HL-60 (cell line): ENCODE measurements around the gene PHLPP1.

Experiments used
- DNase-seq, 2 experiments: peaks; one replicate each; pipeline ENCODE4 v3.0.0-alpha.2; 2010 to 2020; ENCODE audit warnings: low read depth in 1 of 2, low spot score in 1 of 2
- H3K27ac ChIP-seq: fragments of 250-450 bp; sonication (Bioruptor Pico); replicated peaks from 2 replicates; pipeline ENCODE4 v1.5.1; 2020; ENCODE audit warnings: mild to moderate bottlenecking, moderate library complexity
- H3K27me3 ChIP-seq: fragments of 250-450 bp; sonication (Bioruptor Pico); 2 replicates; pipeline ENCODE4 v1.5.1; 2021; ENCODE audit warnings: mild to moderate bottlenecking, moderate library complexity; ENCODE audit not compliant: insufficient read depth, poor library complexity, severe bottlenecking
- H3K4me3 ChIP-seq: replicated peaks from 2 replicates; pipeline ENCODE4 v1.5.1; 2011; ENCODE audit warnings: mild to moderate bottlenecking, control low read depth, low read length; ENCODE audit not compliant: insufficient read depth
- GABPA ChIP-seq: IDR thresholded peaks from 2 replicates; pipeline ENCODE4 v1.6.1; 2012; ENCODE audit warnings: low read depth
- POLR2AphosphoS5 ChIP-seq: IDR thresholded peaks from 2 replicates; pipeline ENCODE4 v1.6.1; 2012; ENCODE audit warnings: low read depth
- SPI1 ChIP-seq: IDR thresholded peaks from 2 replicates; pipeline ENCODE4 v1.6.1; 2012; ENCODE audit warnings: low read depth, mild to moderate bottlenecking, borderline replicate concordance
- TF ChIP-seq, protein P1 (sequence below): IDR thresholded peaks from 2 replicates; pipeline ENCODE4 v1.6.1; 2012; ENCODE audit warnings: low read depth; ENCODE audit not compliant: insufficient replicate concordance
- TF ChIP-seq, protein P2 (sequence below): IDR thresholded peaks from one replicate; pipeline ENCODE4 v1.5.1; 2011; ENCODE audit warnings: low read length, control low read depth, inconsistent platforms; ENCODE audit not compliant: insufficient read depth

The PHLPP1 gene

DNA sequence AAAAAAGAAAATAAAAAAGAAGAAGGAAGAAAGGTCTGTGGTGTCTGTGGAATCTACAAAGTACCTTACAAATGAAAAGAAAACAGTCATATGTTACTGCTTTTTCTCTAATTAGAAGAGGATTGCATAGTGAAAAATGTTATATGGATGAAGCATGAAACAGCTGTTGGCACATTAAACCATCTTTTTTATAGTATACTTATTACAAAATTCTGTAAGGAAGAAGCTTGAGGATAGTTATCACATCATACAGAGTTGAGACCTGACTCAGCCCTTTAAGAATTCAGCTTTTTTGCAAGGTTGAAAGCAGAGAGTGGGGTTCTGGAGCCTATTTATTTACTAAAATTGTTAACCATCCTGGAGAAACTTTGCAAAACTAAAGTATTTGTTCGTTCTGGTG, 222.7 kb downstream of the PHLPP1 start:
- TF ChIP-seq POLR2AphosphoS5 (no peak), GABPA (no peak), SPI1 (no peak)
- TF ChIP-seq, protein P1, sequence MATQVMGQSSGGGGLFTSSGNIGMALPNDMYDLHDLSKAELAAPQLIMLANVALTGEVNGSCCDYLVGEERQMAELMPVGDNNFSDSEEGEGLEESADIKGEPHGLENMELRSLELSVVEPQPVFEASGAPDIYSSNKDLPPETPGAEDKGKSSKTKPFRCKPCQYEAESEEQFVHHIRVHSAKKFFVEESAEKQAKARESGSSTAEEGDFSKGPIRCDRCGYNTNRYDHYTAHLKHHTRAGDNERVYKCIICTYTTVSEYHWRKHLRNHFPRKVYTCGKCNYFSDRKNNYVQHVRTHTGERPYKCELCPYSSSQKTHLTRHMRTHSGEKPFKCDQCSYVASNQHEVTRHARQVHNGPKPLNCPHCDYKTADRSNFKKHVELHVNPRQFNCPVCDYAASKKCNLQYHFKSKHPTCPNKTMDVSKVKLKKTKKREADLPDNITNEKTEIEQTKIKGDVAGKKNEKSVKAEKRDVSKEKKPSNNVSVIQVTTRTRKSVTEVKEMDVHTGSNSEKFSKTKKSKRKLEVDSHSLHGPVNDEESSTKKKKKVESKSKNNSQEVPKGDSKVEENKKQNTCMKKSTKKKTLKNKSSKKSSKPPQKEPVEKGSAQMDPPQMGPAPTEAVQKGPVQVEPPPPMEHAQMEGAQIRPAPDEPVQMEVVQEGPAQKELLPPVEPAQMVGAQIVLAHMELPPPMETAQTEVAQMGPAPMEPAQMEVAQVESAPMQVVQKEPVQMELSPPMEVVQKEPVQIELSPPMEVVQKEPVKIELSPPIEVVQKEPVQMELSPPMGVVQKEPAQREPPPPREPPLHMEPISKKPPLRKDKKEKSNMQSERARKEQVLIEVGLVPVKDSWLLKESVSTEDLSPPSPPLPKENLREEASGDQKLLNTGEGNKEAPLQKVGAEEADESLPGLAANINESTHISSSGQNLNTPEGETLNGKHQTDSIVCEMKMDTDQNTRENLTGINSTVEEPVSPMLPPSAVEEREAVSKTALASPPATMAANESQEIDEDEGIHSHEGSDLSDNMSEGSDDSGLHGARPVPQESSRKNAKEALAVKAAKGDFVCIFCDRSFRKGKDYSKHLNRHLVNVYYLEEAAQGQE, result no peak
- TF ChIP-seq, protein P2, sequence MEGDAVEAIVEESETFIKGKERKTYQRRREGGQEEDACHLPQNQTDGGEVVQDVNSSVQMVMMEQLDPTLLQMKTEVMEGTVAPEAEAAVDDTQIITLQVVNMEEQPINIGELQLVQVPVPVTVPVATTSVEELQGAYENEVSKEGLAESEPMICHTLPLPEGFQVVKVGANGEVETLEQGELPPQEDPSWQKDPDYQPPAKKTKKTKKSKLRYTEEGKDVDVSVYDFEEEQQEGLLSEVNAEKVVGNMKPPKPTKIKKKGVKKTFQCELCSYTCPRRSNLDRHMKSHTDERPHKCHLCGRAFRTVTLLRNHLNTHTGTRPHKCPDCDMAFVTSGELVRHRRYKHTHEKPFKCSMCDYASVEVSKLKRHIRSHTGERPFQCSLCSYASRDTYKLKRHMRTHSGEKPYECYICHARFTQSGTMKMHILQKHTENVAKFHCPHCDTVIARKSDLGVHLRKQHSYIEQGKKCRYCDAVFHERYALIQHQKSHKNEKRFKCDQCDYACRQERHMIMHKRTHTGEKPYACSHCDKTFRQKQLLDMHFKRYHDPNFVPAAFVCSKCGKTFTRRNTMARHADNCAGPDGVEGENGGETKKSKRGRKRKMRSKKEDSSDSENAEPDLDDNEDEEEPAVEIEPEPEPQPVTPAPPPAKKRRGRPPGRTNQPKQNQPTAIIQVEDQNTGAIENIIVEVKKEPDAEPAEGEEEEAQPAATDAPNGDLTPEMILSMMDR, result no peak
- DNase-seq, result no peak
- Histone ChIP-seq H3K27me3 (no peaks in the 10 kb centered on the region), H3K4me3 (no peak overlapping the region), H3K27ac (peak overlapping the region; percentile 94)

DNA sequence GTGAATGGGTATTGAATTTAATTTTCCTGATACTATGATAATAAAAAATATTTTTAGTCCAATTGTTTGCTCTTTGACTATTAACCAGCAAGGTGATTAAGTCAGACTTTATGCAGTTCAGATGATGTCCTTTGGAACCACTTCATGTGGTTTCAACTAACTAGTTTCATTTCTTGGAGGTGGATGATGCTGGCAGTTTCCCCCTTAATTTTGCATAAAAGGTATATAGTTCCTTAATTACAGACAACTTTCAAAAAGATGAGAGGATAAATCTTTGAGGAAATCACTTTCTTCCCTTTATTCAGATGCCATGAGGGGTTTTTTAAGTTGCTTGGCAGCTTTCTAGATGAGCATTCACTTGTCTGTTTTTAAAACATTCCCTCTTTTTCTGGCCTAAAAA, 223.1 kb downstream of the PHLPP1 start:
- Histone ChIP-seq H3K27me3 (no peaks in the 10 kb centered on the region), H3K27ac (peak overlapping the region; percentile 94), H3K4me3 (no peak overlapping the region)
- TF ChIP-seq, protein P2, result no peak
- TF ChIP-seq, protein P1, result no peak
- TF ChIP-seq POLR2AphosphoS5 (no peak), SPI1 (no peak), GABPA (no peak)
- DNase-seq, result no peak

DNA sequence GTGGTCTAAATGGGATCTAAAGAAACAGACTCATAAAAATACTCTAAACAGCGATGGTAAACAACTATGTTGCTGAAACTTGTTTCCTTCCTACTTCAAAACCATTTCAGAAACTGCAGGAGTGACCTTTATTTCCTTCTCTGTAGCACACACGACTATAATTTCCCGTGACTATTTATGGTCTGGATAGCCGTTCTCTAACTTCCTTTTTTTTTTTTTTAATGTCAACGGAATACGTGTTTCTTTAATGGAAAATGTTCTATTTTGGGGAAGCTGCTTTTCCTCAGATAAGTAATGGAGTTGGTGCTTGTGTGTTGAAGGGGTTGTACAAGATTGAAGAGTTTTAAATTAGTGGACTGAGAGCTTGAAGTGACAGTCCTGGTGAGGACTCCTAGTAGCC, 224.1 kb downstream of the PHLPP1 start:
- DNase-seq, result peak in 1 of 2 experiments; percentile 64
- Histone ChIP-seq H3K27me3 (no peaks in the 10 kb centered on the region), H3K27ac (peak overlapping the region; percentile 94), H3K4me3 (no peak overlapping the region)
- TF ChIP-seq GABPA (no peak), SPI1 (peak; percentile 65; the same call in 1 of the 2 replicates), POLR2AphosphoS5 (no peak)
- TF ChIP-seq, protein P2, result no peak
- TF ChIP-seq, protein P1, result no peak
